T-helper 17 cell (primary cell): ENCODE results near the gene NAMPT. TPM values are rescaled to one million over a fixed set of nuclear protein-coding genes. Genes with fewer than 3 reads are reported as not detected.

Source experiments
- ATAC-seq: fragments of 150-1000 bp; cut with Tn5 transposase; 2 replicates; pipeline ENCODE4 v1.10.0; 2021; ENCODE audit warnings: mild to moderate bottlenecking, moderate library complexity
- DNase-seq, 3 donors: peaks; one replicate each; pipeline versions ENCODE4 v3.0.0 to v3.0.0-alpha.2; 2020 to 2021
- H3K9me3 ChIP-seq: one replicate; pipeline ENCODE4 v1.7.0; 2013; ENCODE audit warnings: low read length, mild to moderate bottlenecking; ENCODE audit not compliant: control insufficient read depth, poor library complexity, severe bottlenecking
- H3K27ac Mint-ChIP-seq: one replicate; pipeline ENCODE4 v1.8.0; 2022; ENCODE audit warnings: mild to moderate bottlenecking, moderate library complexity, mixed read lengths
- H3K27me3 Mint-ChIP-seq: one replicate; pipeline ENCODE4 v1.8.0; 2022; ENCODE audit warnings: mixed read lengths
- H3K36me3 Mint-ChIP-seq: one replicate; pipeline ENCODE4 v1.8.0; 2022; ENCODE audit warnings: low read depth, mixed read lengths
- H3K4me1 Mint-ChIP-seq: one replicate; pipeline ENCODE4 v1.8.0; 2022; ENCODE audit warnings: mild to moderate bottlenecking, mixed read lengths
- H3K4me3 Mint-ChIP-seq: one replicate; pipeline ENCODE4 v1.8.0; 2022; ENCODE audit warnings: mild to moderate bottlenecking, moderate library complexity, mixed read lengths
- total RNA-seq, 4 donors: library from RNA in 2 of 4; stranded (reverse) in 2 of 4; gene quantifications; one replicate each; pipeline ENCODE4 v1.2.3 and lab custom pipeline; 2022 to 2026

The NAMPT gene
- total RNA-seq, 2 donors from 2014 or later = 278 to 292 TPM

DNA sequence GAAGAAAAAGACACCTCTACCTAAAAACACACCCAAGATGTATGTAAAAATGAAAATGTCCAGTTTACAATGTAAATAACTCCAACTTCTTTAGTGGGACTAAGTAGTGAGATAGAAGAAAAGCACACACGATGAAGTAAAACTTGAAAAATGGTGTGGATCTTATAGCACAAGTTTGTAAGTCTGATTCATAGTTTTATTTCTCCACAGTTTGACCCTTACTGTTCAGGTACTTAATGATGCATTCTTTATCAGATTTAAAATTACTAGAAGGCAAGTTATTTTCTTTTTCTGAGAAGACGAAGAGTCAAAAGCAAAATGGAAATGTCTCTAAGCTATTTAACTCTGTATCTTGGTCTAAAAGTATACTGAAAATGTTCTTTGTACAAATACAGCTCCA is 6.1 kb downstream of the NAMPT start:
- DNase-seq (no peak), ATAC-seq (no peak)
- peaks cover under 1% of the 10 kb centered on the region for H3K9me3 ChIP-seq
- Mint-ChIP-seq H3K4me1 (peaks cover 20% of the 10 kb centered on the region), H3K27me3 (no peaks in the 10 kb centered on the region), H3K27ac (no peak overlapping the region), H3K36me3 (no peaks in the 10 kb centered on the region), H3K4me3 (no peak overlapping the region)

DNA sequence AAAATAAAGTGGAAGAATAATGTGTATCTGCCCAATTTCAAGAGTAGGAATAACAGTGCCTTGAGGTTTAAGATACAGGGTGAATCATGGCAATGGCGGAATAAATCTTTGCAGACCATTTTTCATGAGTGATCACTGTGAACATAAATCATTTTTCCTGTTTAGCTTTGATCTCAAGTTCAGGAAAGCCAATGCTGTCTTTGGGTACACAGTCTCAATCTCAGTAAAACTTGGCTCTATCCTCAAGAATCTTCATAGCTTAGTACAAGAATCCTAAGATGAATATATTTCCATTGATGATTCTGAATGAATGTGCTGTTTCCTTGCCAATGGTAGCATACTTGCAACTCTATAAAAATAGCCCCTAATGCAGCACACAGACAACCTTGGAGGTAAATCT is 6.8 kb downstream of the NAMPT start:
- Mint-ChIP-seq H3K4me3 (no peak overlapping the region), H3K36me3 (no peaks in the 10 kb centered on the region), H3K4me1 (peaks cover 18% of the 10 kb centered on the region)

DNA sequence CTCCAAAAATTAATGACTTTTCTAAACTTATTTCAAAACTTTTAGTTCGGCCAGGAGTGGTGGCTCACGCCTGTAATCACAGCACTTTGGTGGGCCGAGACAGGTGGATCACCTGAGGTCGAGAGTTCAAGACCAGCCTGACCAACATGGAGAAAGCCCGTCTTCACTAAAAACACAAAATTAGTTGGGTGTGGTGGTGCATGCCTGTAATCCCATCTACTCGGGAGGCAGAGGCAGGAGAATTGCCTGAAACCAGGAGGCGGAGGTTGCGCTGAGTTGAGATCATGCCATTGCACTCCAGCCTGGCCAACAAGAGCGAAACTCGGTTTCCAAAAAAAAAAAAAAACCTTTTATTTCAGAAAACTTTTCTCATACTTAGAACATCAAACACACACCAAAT is 8.3 kb downstream of the NAMPT start:
- no peak overlapping the region for H3K27ac Mint-ChIP-seq
- DNase-seq (no peak), ATAC-seq (no peak)
- H3K27me3 Mint-ChIP-seq = no peaks in the 10 kb centered on the region
- H3K4me3 Mint-ChIP-seq = no peak overlapping the region
- H3K36me3 Mint-ChIP-seq = no peaks in the 10 kb centered on the region
- peaks cover 16% of the 10 kb centered on the region for H3K4me1 Mint-ChIP-seq
- H3K9me3 ChIP-seq = no peaks in the 10 kb centered on the region

More for the DNA sequence above, 6.8 kb downstream of the NAMPT start:
- H3K9me3 ChIP-seq = no peaks in the 10 kb centered on the region
- H3K27ac Mint-ChIP-seq = no peak overlapping the region
- no peak for ATAC-seq
- no peak for DNase-seq
- no peaks in the 10 kb centered on the region for H3K27me3 Mint-ChIP-seq

DNA sequence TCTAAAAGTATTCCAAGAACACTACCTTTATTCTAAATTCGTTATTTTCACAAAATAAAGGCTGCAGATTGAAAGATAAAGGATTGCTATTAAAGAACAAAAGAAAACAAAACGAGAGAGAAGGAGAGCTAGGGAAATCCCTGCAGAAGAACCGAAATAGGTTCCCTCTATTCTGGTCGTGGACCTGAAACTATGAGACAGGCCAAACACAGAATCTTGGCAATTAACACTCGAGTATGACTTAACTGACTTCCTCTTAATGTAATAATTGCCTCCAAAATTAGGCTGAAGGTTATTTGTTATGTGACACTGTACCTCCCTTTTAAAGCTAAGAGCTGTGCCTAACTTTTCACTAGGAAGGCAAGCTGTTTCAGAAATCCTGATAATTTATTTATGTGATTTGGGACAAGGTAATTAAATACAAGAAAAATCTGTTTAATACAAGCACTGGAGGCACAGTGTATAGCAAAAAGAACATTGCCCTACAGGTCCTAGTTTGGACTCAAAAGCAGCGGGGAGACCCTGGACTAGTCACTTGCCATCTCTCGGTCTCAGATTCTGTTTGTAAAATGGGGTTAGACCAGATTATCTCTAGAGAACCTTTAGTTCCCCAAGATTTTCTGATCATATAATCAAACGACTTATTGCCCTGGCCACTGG is 11.6 kb downstream of the NAMPT start:
- Mint-ChIP-seq H3K27ac (no peak overlapping the region), H3K36me3 (peaks cover 8% of the 10 kb centered on the region), H3K4me3 (no peak overlapping the region), H3K4me1 (peaks cover 4% of the 10 kb centered on the region), H3K27me3 (no peaks in the 10 kb centered on the region)
- no peak for ATAC-seq
- no peak for DNase-seq
- no peaks in the 10 kb centered on the region for H3K9me3 ChIP-seq

DNA sequence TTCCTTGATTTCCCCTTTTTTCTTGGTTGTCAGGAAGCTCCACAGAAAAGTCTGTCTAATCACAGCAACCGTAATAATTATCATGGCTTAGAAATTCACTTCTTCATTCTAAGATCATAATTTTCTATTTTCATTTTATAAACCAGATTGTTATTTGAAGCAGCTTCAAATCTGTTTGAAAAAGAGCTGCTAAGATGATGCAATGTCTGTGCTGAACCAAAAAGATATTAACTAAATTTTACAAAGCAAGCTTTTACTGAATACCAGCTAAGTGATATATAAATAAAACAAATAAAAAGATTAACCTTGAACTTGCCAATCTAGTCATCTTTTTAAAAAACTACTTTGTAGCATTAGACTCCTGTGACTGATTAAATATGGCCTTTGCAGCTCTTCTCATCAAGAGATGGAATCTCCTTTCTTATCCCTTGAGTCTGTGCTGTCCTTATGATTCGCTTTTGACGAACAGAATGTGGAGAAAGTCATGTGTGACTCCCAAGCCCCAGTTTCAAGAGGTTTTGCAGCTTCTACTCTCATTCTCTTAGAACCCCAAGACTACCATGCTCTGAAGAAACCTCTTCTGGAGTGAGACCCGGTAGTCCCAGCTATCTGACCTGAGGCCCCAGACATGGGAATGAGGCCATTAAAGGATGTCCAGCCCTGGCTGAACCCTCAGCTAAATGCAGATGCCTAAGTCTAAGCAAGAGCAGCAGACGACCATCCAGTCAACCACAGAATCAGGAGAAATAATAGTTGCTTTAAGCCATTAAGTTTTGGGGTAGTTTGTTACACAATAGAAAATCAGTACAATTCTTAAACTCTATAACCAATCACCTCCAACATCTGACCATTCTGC is 14.4 kb downstream of the NAMPT start:
- H3K27ac Mint-ChIP-seq = peak overlapping the region; percentile 10

DNA sequence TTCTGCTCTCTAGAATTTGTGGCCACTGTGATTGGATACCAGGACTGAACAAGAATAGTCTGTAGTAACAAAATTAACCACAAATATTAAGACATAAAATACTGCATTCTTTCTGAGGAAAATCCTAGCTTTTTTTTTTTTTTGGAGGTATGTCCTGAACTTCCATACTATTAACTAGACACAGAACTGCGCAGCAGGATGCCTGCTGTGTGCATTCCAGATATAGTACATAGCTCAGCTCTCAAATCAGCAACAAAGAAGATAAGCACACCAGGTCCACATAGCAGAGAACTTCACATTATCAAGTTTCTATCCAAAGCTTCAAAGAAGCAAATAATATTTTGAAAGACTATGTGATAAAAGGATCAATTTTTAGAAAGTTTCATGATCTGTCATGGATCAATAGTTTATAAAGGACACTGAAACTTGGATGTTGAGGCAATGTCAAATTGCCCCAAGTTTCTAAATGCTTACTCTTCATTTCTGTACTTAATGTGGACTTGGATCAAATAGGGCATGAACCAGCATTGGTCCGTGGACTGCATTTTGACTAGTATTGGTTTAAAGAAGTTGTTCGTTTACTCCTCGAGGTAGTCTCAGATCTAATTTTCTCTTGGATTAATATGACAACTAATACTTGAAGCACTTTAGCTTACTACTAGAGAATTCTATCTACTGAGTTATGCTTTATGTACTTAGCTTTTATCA is 15.4 kb downstream of the NAMPT start:
- ATAC-seq (no peak), DNase-seq (no peak)
- Mint-ChIP-seq H3K4me3 (no peak overlapping the region), H3K27me3 (no peaks in the 10 kb centered on the region), H3K27ac (peak overlapping the region; percentile 10), H3K4me1 (peaks cover 7% of the 10 kb centered on the region), H3K36me3 (peaks cover 20% of the 10 kb centered on the region)
- H3K9me3 ChIP-seq = no peaks in the 10 kb centered on the region

More for the DNA sequence above, 14.4 kb downstream of the NAMPT start:
- H3K27me3 Mint-ChIP-seq = no peaks in the 10 kb centered on the region
- peaks cover 4% of the 10 kb centered on the region for H3K4me1 Mint-ChIP-seq
- ATAC-seq (no peak), DNase-seq (no peak)
- peaks cover 15% of the 10 kb centered on the region for H3K36me3 Mint-ChIP-seq
- peak overlapping the region; percentile 31 for H3K4me3 Mint-ChIP-seq
- H3K9me3 ChIP-seq = no peaks in the 10 kb centered on the region

DNA sequence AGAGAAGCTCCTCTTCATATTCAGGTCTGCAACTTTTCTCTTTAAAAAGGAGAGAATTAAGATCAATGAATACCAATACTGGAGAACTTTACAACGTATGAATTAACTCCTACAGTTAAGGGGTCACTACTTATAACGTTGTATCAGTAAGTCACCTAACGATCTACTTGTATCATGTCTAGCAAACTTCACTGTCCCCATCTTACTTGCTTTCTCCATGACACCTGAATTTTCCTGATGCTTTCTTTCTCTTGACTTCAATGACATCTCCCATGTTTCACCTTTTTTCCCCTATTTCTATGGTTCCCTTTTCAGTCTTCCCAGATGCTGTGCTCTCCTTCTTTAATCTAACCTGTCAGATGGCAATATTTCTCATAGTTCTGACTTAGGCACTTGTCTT is 19.6 kb downstream of the NAMPT start:
- no peaks in the 10 kb centered on the region for H3K9me3 ChIP-seq
- Mint-ChIP-seq H3K36me3 (peaks cover 19% of the 10 kb centered on the region), H3K27me3 (no peaks in the 10 kb centered on the region), H3K27ac (peak overlapping the region; percentile 47), H3K4me1 (peaks cover 14% of the 10 kb centered on the region), H3K4me3 (no peak overlapping the region)
- ATAC-seq (no peak), DNase-seq (no peak)

DNA sequence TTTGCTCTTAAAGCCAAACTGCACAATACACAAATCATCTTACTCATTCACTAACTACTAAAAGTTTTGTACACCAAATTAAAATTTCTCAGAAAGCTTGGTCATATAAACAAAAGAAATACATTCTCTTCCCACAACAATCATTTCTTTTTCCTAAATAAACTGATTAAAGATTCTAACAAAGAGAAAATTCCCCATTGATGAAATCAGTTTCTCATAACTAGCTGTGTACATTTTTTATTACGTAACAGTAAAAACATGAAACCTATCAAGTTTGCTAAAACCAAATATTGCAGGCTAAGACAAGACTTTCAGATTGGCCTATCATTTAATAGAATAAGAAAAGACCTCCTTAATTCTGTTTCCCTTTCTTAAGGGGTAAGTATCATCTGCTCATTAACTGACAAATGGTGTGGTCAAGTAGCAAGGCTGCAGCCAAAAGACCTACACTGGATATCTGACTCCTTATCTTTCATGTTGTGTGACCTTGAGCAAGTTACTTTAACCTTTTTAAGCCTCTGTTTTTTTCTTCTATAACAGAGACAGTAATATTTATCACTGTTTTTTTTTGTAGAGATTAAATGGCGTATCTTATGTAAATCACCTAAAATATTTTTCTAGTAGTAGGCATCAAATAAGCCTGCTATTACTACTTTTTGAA is 22.4 kb downstream of the NAMPT start:
- DNase-seq (no peak), ATAC-seq (no peak)
- peak overlapping the region; percentile 47 for H3K27ac Mint-ChIP-seq
- no peak overlapping the region for H3K4me3 Mint-ChIP-seq
- H3K9me3 ChIP-seq = no peaks in the 10 kb centered on the region
- peaks cover 18% of the 10 kb centered on the region for H3K36me3 Mint-ChIP-seq
- H3K4me1 Mint-ChIP-seq = peaks cover 16% of the 10 kb centered on the region
- H3K27me3 Mint-ChIP-seq = no peaks in the 10 kb centered on the region

DNA sequence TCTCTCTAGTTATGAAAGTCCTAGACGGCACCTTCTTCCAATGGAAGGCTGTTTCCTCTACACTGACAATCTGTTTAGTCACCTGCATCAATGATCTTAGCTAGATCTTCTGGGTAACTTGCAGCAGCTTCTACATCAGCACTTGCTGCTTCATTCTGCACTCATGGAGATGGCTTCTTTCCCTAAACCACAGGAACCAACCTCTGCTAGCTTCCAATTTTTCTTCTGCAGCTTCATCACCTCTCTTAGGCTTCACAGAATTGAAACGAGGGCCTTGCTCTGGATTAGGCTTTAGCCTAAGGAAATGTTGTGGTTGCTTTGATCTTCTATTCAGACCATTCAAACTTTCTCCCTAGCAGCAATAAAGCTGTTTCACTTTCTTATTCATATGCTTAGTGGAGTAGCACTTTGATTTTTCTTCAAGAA is 24.6 kb downstream of the NAMPT start:
- Mint-ChIP-seq H3K36me3 (peaks cover 9% of the 10 kb centered on the region), H3K27ac (peak overlapping the region; percentile 86), H3K27me3 (no peaks in the 10 kb centered on the region), H3K4me1 (peaks cover 14% of the 10 kb centered on the region), H3K4me3 (peak overlapping the region; percentile 62)
- DNase-seq (no peak), ATAC-seq (peak; percentile 4)
- no peaks in the 10 kb centered on the region for H3K9me3 ChIP-seq

DNA sequence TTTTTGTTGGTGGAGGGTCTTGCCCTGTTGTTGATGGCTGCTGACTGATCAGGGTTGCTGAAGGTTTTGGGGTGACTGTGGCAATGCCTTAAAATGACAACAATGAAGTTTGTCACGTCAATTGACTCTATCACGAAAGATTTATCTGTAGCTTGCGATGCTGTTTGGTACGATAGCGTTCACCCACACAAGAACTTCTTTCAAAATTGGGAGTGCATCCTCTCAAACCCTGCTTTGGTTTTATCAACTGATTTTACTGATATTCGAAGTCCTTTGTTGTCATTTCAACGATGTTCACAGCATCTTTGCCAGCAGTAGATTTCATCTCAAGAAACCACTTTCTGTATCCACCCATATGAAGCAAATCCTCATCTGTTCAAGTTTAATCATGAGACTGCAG is 26.0 kb downstream of the NAMPT start:
- Mint-ChIP-seq H3K4me3 (peak overlapping the region; percentile 62), H3K27ac (peak overlapping the region; percentile 86), H3K4me1 (peaks cover 14% of the 10 kb centered on the region), H3K36me3 (peaks cover 10% of the 10 kb centered on the region), H3K27me3 (no peaks in the 10 kb centered on the region)
- DNase-seq (no peak), ATAC-seq (no peak)
- no peaks in the 10 kb centered on the region for H3K9me3 ChIP-seq

DNA sequence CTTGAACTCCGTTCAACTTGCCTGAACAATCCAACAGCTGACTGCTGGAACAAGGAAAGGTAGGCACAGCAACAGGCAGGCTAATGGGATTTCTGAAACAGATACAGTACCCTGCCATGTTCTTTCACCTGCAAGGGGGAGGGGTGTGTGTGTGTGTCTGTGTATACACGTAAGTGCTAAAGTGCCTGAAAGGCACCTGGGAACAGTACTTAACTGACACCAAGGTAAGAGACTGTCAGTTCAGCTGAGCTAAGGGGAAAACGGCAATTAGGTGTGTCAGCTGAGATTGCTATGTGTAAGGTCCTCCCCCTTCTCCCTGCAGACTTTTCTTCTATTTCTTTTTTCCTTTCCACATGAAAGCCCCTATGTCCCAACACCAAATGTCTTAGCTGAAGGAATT is 27.0 kb downstream of the NAMPT start:
- Mint-ChIP-seq H3K27ac (peak overlapping the region; percentile 47), H3K36me3 (peaks cover 9% of the 10 kb centered on the region), H3K4me3 (peak overlapping the region; percentile 55), H3K27me3 (no peaks in the 10 kb centered on the region), H3K4me1 (peaks cover 12% of the 10 kb centered on the region)
- H3K9me3 ChIP-seq = no peaks in the 10 kb centered on the region
- ATAC-seq (peak; percentile 10), DNase-seq (no peak)

DNA sequence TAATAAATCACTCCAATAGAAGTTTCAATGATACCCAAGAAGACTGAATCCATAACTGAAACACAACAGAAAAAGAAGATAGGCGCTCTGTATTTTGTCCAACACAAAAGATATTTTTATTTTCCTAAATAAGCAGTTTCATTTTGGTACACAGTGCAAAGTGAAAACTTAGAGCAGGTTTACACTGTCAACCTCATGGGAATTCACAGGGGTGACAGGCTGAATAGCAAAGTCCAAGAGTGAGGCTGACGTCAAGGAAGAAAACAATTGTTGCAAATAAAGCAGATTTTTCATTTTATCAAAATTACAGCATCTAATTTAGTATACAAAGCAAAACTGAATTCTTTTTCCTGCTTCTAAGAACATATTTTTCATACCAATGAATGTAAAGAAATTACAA is 28.6 kb downstream of the NAMPT start:
- Mint-ChIP-seq H3K4me3 (no peak overlapping the region), H3K27ac (peak overlapping the region; percentile 47), H3K27me3 (no peaks in the 10 kb centered on the region), H3K4me1 (peaks cover 12% of the 10 kb centered on the region), H3K36me3 (peaks cover 11% of the 10 kb centered on the region)
- ATAC-seq (no peak), DNase-seq (no peak)
- no peaks in the 10 kb centered on the region for H3K9me3 ChIP-seq

DNA sequence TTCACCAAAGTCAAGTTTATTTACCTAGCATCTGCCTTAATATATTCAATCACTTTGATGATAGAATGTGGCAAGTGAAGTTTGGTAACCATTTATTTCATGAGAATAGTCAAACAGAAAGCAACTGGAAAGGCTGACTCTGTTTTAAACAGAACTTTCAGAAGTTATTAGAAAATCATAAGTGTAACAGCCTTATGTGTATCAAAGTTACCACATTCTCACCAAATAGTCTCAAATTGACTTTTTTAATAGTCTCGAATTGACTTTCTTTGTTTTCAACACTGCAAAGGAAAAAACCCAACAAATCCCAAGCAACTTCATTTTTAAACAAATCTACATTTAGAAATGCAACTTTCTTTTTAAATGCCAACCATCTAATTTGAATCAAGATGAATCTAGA is 29.5 kb downstream of the NAMPT start:
- no peak overlapping the region for H3K4me3 Mint-ChIP-seq
- peak overlapping the region; percentile 47 for H3K27ac Mint-ChIP-seq
- DNase-seq (no peak), ATAC-seq (no peak)
- peaks cover 11% of the 10 kb centered on the region for H3K36me3 Mint-ChIP-seq
- H3K27me3 Mint-ChIP-seq = no peaks in the 10 kb centered on the region
- H3K4me1 Mint-ChIP-seq = peaks cover 6% of the 10 kb centered on the region
- no peaks in the 10 kb centered on the region for H3K9me3 ChIP-seq
